Transverse colon (tissue), 4 donors: Measurements from ENCODE around the gene CLDN16. TPM values are rescaled to one million over a fixed set of nuclear protein-coding genes. Genes with fewer than 3 reads are reported as not detected.

Experiments used
- DNase-seq: peaks from one replicate; pipeline ENCODE4 v3.0.0-alpha.2; 2019
- H3K27ac ChIP-seq, 4 donors: fragments of 200-600 bp; sonication (generic); 2 replicates each; pipeline ENCODE4 v1.5.1; 2016 to 2018; ENCODE audit warnings: inconsistent platforms in 4 of 4
- H3K27me3 ChIP-seq: fragments of 200-600 bp; sonication (generic); 2 replicates; pipeline ENCODE4 v1.5.1; 2017; ENCODE audit warnings: inconsistent platforms
- H3K36me3 ChIP-seq, 4 donors: fragments of 200-600 bp; sonication (generic); 2 replicates each; pipeline ENCODE4 v1.5.1; 2017 to 2019; ENCODE audit warnings: inconsistent platforms in 4 of 4
- H3K4me1 ChIP-seq, 4 donors: fragments of 200-600 bp; sonication (generic); 2 replicates each; pipeline ENCODE4 v1.5.1; 2017 to 2020; ENCODE audit warnings: inconsistent platforms in 4 of 4
- H3K4me3 ChIP-seq, 4 donors: fragments of 200-600 bp; sonication (generic); 1 replicate in 1 of 4; 2 replicates in 3 of 4; pipeline versions ENCODE4 v1.5.1 to v1.6.1; 2017 to 2019; ENCODE audit warnings: inconsistent platforms in 4 of 4
- H3K9me3 ChIP-seq, 2 donors: fragments of 200-600 bp; sonication (generic); 2 replicates each; pipeline ENCODE4 v1.5.1; 2017 to 2019; ENCODE audit warnings: inconsistent platforms in 2 of 2
- EP300 ChIP-seq: sonication (generic); formaldehyde crosslinking; IDR thresholded peaks from one replicate; pipeline ENCODE4 v1.6.1; 2017; ENCODE audit warnings: antibody characterized with exemption, low read depth
- POLR2A ChIP-seq: fragments of 450-650 bp; IDR thresholded peaks from one replicate; pipeline ENCODE4 v1.6.1; 2016; ENCODE audit warnings: antibody characterized with exemption, mild to moderate bottlenecking, moderate library complexity
- POLR2AphosphoS5 ChIP-seq, 3 donors: sonication (generic); formaldehyde crosslinking; IDR thresholded peaks; one replicate each; pipeline ENCODE4 v1.6.1; 2016; ENCODE audit warnings: antibody characterized with exemption in 3 of 3
- WGBS, 2 donors: methylation state at CpG; one replicate each; pipeline ENCODE4 v1.1.5; 2018; ENCODE audit warnings: low coverage in 1 of 2; 5-methylcytosine and 5-hydroxymethylcytosine counted together
- in situ Hi-C, 4 donors: fragments of 200-750 bp; cut with MboI; loops; one replicate each; pipeline versions ENCODE4 v1.15.0 to v1.15.1; 2017; ENCODE audit warnings: low sequenced_read_pairs in 3 of 4, low pct_ligation_motif_present in 1 of 4, low pct_unique_long_range_greater_than_20kb in 1 of 4
- intact Hi-C: fragments of 100-400 bp; cut with DNase I; formaldehyde crosslinking; loops from one replicate; pipeline ENCODE4 v1.15.1; 2023; ENCODE audit warnings: low total_unique reads
- total RNA-seq, 4 donors: library from RNA; depleted of rRNA; stranded (reverse); fragments of >200 nt; gene quantifications; one replicate each; pipeline ENCODE4 v1.1.0, GENCODE V29; 2016
- TF ChIP-seq, protein P1 (sequence below), 5 experiments: fragments of 200-600 bp in 3 of 5; fragments of 450-650 bp in 2 of 5; sonication (generic) in 3 of 5; IDR thresholded peaks; 1 replicate in 2 of 5; 2 replicates in 3 of 5; pipeline ENCODE4 v1.5.1; 2016 to 2017; ENCODE audit warnings: antibody characterized with exemption in 5 of 5, inconsistent platforms in 3 of 5, mild to moderate bottlenecking in 2 of 5, moderate library complexity in 1 of 5

The CLDN16 gene
- total RNA-seq, 4 donors from 2014 or later, result not detected

DNA sequence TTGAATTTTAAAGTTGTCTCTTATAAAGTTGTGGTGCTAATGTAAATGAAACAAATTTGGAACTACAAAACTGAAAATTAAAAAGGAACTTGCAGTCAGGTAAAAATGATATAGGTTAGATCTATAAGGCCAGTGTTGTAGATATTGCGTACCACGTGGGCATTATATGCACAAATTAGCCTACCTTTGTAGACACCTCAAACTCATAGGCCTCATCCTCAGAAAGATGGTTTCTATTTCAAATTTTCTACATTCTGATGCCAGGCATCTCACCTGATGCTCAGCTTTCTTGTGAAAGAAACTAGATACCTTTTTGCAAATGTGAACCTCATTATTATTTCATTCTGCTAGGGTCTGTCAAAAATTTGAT, 36.1 kb downstream of the CLDN16 start:
- H3K4me3 ChIP-seq, result no peak overlapping the region
- no peaks in the 10 kb centered on the region for H3K9me3 ChIP-seq
- no peaks in the 10 kb centered on the region for H3K36me3 ChIP-seq
- H3K4me1 ChIP-seq, result peaks cover 0 to 4% (median 0%) of the 10 kb centered on the region in 4 donors
- no peak for DNase-seq
- in situ Hi-C loops, result no loop called here
- TF ChIP-seq POLR2AphosphoS5 (IDR thresholded peaks at IDR 0.05), result no peak
- no peak for TF ChIP-seq POLR2A
- TF ChIP-seq, protein P1, sequence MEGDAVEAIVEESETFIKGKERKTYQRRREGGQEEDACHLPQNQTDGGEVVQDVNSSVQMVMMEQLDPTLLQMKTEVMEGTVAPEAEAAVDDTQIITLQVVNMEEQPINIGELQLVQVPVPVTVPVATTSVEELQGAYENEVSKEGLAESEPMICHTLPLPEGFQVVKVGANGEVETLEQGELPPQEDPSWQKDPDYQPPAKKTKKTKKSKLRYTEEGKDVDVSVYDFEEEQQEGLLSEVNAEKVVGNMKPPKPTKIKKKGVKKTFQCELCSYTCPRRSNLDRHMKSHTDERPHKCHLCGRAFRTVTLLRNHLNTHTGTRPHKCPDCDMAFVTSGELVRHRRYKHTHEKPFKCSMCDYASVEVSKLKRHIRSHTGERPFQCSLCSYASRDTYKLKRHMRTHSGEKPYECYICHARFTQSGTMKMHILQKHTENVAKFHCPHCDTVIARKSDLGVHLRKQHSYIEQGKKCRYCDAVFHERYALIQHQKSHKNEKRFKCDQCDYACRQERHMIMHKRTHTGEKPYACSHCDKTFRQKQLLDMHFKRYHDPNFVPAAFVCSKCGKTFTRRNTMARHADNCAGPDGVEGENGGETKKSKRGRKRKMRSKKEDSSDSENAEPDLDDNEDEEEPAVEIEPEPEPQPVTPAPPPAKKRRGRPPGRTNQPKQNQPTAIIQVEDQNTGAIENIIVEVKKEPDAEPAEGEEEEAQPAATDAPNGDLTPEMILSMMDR (IDR thresholded peaks at IDR 0.05), result no peak
- no peak for TF ChIP-seq EP300
- intact Hi-C loops, result no loop called here
- WGBS, 2 donors, result 31 to 47% methylated on average over 2 of the region's 2 CpGs
- H3K27me3 ChIP-seq, result no peaks in the 10 kb centered on the region
- no peak overlapping the region for H3K27ac ChIP-seq

DNA sequence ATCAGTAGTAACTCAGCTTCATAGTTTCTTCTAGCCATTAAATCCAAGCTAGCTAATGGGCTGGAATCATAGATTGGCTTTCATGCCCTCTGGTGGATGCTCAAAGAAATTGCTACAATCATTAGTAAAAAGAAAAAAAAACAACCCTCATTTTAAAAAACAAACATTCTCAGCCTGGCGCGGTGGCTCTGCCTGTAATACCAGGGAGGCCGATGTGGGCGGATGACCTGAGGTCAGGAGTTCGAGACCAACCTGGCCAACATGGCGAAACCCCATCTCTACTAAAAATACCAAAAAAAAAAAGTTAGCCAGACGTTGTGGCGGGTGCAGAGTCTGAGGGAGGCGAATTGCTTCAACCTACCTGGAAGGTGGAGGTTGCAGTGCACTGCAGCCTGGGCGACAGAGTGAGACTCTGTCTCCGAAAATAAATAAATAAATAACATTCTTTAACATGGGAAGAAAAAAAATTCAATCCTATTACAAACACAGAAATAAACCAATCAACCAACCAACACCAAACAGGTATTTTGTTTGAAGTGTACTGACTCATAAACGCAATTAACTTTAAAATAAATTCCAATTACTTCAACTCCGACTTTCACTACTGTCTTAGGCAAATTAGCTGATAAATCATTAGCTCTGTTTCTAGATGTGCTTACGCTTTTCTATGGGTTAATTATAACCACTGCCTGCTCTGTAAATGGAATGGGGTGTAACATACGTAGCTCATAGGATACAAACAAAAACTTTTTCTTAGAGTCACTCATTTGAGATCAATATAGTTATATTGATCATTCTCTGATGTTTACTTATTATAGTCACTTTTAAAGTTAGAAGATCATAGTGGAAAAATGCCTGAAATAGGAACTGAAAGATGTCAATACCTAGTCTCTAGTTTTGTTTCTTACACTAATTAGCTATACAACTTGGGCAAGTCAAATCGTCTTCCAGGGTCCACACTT, 36.8 kb downstream of the CLDN16 start:
- WGBS, 2 donors, result 27 to 28% methylated on average over 16 of the region's 16 CpGs
- Histone ChIP-seq H3K36me3 (no peaks in the 10 kb centered on the region), H3K27ac (no peak overlapping the region), H3K4me3 (no peak overlapping the region), H3K9me3 (no peaks in the 10 kb centered on the region), H3K27me3 (no peaks in the 10 kb centered on the region), H3K4me1 (peaks cover 0 to 4% (median 0%) of the 10 kb centered on the region in 4 donors)
- in situ Hi-C loops (loop anchor here in 1 of 4 donors (25.0 kb wide), 2 partner anchors 113 to 462 kb away; no protein-coding TSS in a partner anchor), intact Hi-C loops (no loop called here)
- TF ChIP-seq POLR2AphosphoS5 (IDR thresholded peaks at IDR 0.05), result no peak
- no peak for TF ChIP-seq POLR2A
- TF ChIP-seq EP300, result no peak
- TF ChIP-seq, protein P1 (IDR thresholded peaks at IDR 0.05), result peak; percentile 45 to 57 (median 54)
- peak; percentile 16 for DNase-seq

DNA sequence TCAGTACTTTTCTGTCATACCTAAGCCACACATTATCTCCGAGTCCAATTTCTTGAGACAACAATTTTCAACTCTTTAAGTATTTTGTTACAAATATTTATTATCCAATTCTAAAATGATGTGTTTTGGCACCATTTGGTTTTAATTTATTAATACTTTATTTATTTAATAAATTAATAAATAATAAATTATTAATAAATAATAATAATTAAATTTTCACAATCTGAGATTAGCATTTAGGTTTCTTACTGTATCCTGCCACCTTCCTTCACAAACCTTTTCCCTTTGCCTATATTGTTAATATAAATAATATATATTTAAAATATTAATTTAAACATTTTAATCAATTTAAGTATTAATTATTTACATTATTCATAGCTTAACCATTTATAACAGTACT, 37.9 kb downstream of the CLDN16 start:
- no peak overlapping the region for H3K4me3 ChIP-seq
- peaks cover 0 to 4% (median 0%) of the 10 kb centered on the region in 4 donors for H3K4me1 ChIP-seq
- H3K27ac ChIP-seq, result no peak overlapping the region
- WGBS, 2 donors, result 96 to 100% methylated on average over 1 of the region's 1 CpG
- H3K9me3 ChIP-seq, result no peaks in the 10 kb centered on the region
- H3K27me3 ChIP-seq, result no peaks in the 10 kb centered on the region
- intact Hi-C loops, result no loop called here
- H3K36me3 ChIP-seq, result no peaks in the 10 kb centered on the region
- no peak for DNase-seq
- in situ Hi-C loops, result loop anchor here in 1 of 4 donors (25.0 kb wide), 2 partner anchors 111 to 464 kb away; no protein-coding TSS in a partner anchor
- TF ChIP-seq, protein P1 (IDR thresholded peaks at IDR 0.05), result no peak
- TF ChIP-seq POLR2AphosphoS5 (IDR thresholded peaks at IDR 0.05), result no peak
- TF ChIP-seq POLR2A, result no peak
- no peak for TF ChIP-seq EP300

GRCh38 chr3:190426806-190427507, 39.0 kb downstream of the CLDN16 start:
- intact Hi-C loops (no loop called here), in situ Hi-C loops (loop anchor here in 1 of 4 donors (25.0 kb wide), 2 partner anchors 110 to 465 kb away; no protein-coding TSS in a partner anchor)
- no peak for DNase-seq
- no peak overlapping the region for H3K27ac ChIP-seq
- no peak for TF ChIP-seq POLR2A
- TF ChIP-seq, protein P1 (IDR thresholded peaks at IDR 0.05), result no peak
- no peak for TF ChIP-seq POLR2AphosphoS5 (IDR thresholded peaks at IDR 0.05)
- no peak for TF ChIP-seq EP300
- H3K36me3 ChIP-seq, result no peaks in the 10 kb centered on the region
- 76 to 77% methylated on average over 6 of the region's 6 CpGs for WGBS, 2 donors
- no peak overlapping the region for H3K4me3 ChIP-seq
- H3K27me3 ChIP-seq, result no peaks in the 10 kb centered on the region
- no peaks in the 10 kb centered on the region for H3K9me3 ChIP-seq
- peaks cover 0 to 4% (median 0%) of the 10 kb centered on the region in 4 donors for H3K4me1 ChIP-seq
